ENCODE measurements around the gene MIGA1. TPM values are rescaled to one million over a fixed set of nuclear protein-coding genes. Genes with fewer than 3 reads are reported as not detected.
A peak's percentile ranks its signal among the peaks of the same experiment; 100 is the strongest.

Gene MIGA1
- total and polyA plus RNA-seq, 10 of the 15 experiments (the other 5 are each of a cell fraction or from before 2014, with no cell fraction given) = 1.3 to 7.2 (median 4.2) TPM

DNA sequence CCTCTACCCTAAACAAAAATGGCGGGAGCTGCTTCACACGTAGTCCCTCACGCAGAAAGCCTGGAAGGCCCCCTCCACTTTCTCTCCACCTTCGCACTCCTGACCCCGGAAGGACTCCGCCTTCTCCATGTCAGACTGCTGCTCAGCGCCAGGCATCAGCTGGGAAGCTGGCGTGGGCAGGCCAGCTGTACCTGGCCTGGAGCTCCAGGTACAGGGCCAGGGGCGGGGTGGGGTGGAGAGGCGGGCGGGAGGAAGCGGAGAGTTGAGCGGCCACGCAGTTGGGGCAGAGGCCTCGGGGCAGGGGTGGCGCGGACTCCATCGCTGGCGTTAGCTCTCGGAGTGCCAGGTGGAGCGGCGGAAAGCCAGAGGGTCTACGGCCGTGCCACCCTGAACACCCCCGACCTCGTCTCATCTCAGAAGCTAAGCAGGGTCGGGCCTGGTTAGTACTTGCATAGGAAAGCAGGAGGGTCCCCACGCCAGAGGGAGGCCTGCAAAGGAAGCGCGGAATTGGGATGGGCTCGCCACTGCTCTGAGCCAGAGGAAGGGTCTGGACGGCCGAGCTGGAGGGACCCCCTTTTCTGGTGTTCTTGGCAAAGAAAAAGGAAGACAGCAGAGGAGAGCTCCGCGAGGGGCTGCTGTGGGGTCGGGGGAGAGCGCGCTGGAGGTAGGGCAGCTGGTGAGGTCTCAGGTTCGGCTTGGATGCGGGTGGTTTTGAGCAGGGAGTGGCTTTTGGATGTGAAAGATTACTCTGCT is at the start of gene MIGA1 (continued):
- TF ChIP-seq, protein P1, sequence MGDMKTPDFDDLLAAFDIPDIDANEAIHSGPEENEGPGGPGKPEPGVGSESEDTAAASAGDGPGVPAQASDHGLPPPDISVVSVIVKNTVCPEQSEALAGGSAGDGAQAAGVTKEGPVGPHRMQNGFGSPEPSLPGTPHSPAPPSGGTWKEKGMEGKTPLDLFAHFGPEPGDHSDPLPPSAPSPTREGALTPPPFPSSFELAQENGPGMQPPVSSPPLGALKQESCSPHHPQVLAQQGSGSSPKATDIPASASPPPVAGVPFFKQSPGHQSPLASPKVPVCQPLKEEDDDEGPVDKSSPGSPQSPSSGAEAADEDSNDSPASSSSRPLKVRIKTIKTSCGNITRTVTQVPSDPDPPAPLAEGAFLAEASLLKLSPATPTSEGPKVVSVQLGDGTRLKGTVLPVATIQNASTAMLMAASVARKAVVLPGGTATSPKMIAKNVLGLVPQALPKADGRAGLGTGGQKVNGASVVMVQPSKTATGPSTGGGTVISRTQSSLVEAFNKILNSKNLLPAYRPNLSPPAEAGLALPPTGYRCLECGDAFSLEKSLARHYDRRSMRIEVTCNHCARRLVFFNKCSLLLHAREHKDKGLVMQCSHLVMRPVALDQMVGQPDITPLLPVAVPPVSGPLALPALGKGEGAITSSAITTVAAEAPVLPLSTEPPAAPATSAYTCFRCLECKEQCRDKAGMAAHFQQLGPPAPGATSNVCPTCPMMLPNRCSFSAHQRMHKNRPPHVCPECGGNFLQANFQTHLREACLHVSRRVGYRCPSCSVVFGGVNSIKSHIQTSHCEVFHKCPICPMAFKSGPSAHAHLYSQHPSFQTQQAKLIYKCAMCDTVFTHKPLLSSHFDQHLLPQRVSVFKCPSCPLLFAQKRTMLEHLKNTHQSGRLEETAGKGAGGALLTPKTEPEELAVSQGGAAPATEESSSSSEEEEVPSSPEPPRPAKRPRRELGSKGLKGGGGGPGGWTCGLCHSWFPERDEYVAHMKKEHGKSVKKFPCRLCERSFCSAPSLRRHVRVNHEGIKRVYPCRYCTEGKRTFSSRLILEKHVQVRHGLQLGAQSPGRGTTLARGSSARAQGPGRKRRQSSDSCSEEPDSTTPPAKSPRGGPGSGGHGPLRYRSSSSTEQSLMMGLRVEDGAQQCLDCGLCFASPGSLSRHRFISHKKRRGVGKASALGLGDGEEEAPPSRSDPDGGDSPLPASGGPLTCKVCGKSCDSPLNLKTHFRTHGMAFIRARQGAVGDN (IDR thresholded peaks at IDR 0.05) = peak; percentile 84
- 0 out of 2 replicates have a peak, but pooled peaks have one; percentile 19 for TF ChIP-seq RUNX3 (IDR thresholded peaks at IDR 0.05; ENCODE audit: low read length)
- no peak for TF ChIP-seq CEBPZ (IDR thresholded peaks at IDR 0.05; ENCODE audit: low read depth, low read length)
- TF ChIP-seq HCFC1 (IDR thresholded peaks at IDR 0.05; ENCODE audit: low read length) = peak; percentile 80
- TF ChIP-seq POLR2AphosphoS5 (IDR thresholded peaks at IDR 0.05; ENCODE audit: low read length) = peak; percentile 45; the same call in 1 of the 2 replicates
- TF ChIP-seq TBL1XR1 (IDR thresholded peaks at IDR 0.05; ENCODE audit: low read depth, low read length) = 0 out of 2 replicates have a peak, but pooled peaks have one; percentile 27
- TF ChIP-seq RELA (IDR thresholded peaks at IDR 0.05; ENCODE audit: borderline replicate concordance, partially characterized antibody) = no peak
- TF ChIP-seq NR2C2 (IDR thresholded peaks at IDR 0.05; ENCODE audit: borderline replicate concordance, control insufficient read depth, insufficient read length, low read depth) = peak; percentile 63
- TF ChIP-seq CREB1 (IDR thresholded peaks at IDR 0.05; ENCODE audit: low read depth) = peak; percentile 93
- TF ChIP-seq IKZF1 (conservative IDR thresholded peaks at IDR 0.05) = peak; percentile 68
- peak; percentile 48; the same call in 1 of the 2 replicates for TF ChIP-seq NR2F1 (conservative IDR thresholded peaks at IDR 0.05)
- peak; percentile 82 for TF ChIP-seq MTA2 (IDR thresholded peaks at IDR 0.05; ENCODE audit: low read depth)
- TF ChIP-seq SIX5 (IDR thresholded peaks at IDR 0.05; ENCODE audit: low read depth, low read length, severe bottlenecking) = peak; percentile 79
- no peak for TF ChIP-seq POLR2AphosphoS2 (IDR thresholded peaks at IDR 0.05; ENCODE audit: low read depth, low read length)
- TF ChIP-seq NFYB (IDR thresholded peaks at IDR 0.05; ENCODE audit: insufficient read depth, low read depth, low read length) = no peak
- peak; percentile 92 for TF ChIP-seq GABPA (IDR thresholded peaks at IDR 0.05; ENCODE audit: low read depth)
- no peak for TF ChIP-seq EED (IDR thresholded peaks at IDR 0.05; ENCODE audit: low read depth)
- peak; percentile 98 for TF ChIP-seq NR2C1 (IDR thresholded peaks at IDR 0.05)
- TF ChIP-seq, protein P2, sequence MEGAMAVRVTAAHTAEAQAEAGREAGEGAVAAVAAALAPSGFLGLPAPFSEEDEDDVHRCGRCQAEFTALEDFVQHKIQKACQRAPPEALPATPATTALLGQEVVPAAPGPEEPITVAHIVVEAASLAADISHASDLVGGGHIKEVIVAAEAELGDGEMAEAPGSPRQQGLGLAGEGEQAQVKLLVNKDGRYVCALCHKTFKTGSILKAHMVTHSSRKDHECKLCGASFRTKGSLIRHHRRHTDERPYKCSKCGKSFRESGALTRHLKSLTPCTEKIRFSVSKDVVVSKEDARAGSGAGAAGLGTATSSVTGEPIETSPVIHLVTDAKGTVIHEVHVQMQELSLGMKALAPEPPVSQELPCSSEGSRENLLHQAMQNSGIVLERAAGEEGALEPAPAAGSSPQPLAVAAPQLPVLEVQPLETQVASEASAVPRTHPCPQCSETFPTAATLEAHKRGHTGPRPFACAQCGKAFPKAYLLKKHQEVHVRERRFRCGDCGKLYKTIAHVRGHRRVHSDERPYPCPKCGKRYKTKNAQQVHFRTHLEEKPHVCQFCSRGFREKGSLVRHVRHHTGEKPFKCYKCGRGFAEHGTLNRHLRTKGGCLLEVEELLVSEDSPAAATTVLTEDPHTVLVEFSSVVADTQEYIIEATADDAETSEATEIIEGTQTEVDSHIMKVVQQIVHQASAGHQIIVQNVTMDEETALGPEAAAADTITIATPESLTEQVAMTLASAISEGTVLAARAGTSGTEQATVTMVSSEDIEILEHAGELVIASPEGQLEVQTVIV (IDR thresholded peaks at IDR 0.05; ENCODE audit: borderline replicate concordance, partially characterized antibody) = no peak
- peak; percentile 69; the same call in 1 of the 2 replicates for TF ChIP-seq HDGF (IDR thresholded peaks at IDR 0.05)
- no peak for TF ChIP-seq BACH1 (IDR thresholded peaks at IDR 0.05; ENCODE audit: borderline replicate concordance)

All from GM12878 (cell line).